ENCODE measurements around the gene TRIM38.
"Not testable (repeated sequence)": the region's sequence is repeated elsewhere in the genome, so short reads cannot be mapped to it uniquely, and the experiment has no call there.

The TRIM38 gene

DNA sequence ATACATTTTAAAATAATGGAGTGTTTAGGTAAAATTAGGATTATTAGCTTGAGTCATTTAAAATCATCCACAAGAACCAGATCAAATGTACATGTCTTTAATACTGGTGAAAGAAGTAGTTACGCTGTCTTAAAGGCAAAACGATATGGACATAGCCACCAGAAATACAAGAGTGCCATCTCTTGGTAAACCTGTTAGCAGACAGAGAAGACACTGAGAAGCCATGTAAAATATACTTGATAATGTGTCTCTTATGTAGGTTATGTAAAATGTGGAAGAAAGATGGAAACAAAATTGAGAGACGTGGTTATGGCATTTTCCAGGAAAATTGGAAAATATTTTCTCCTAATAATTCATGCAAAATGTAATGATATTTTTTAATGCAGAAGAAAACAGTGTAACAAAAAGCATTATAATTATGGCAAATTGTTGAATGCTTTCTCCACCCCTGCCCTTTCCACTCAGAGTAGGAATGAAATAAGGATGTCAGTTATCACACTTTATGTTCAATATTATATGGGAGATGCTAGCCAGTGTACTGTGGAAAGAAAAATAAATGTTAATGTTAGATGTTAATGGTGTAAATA, 19.9 kb upstream of the TRIM38 start:
- peak; percentile 23 for DNase-seq (ENCODE audit: low spot score)

DNA sequence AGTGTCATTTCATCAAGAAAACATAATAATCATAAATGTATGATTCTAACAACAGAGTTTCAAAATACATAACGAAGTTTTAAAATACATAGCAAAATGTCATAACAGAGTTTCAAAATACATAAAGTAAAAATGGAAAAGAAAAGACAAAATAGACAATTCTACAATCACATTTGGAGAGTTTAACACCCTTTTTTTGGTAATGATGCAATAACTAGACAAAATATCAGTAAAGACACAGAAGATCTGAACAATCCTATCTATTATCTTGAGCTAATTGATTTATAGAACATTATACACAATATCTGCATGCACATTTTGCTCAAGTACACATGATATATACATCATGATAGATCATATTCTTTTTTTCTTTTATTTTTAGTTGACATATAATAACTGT, 18.7 kb upstream of the TRIM38 start:
- no peak for DNase-seq (ENCODE audit: low spot score)

DNA sequence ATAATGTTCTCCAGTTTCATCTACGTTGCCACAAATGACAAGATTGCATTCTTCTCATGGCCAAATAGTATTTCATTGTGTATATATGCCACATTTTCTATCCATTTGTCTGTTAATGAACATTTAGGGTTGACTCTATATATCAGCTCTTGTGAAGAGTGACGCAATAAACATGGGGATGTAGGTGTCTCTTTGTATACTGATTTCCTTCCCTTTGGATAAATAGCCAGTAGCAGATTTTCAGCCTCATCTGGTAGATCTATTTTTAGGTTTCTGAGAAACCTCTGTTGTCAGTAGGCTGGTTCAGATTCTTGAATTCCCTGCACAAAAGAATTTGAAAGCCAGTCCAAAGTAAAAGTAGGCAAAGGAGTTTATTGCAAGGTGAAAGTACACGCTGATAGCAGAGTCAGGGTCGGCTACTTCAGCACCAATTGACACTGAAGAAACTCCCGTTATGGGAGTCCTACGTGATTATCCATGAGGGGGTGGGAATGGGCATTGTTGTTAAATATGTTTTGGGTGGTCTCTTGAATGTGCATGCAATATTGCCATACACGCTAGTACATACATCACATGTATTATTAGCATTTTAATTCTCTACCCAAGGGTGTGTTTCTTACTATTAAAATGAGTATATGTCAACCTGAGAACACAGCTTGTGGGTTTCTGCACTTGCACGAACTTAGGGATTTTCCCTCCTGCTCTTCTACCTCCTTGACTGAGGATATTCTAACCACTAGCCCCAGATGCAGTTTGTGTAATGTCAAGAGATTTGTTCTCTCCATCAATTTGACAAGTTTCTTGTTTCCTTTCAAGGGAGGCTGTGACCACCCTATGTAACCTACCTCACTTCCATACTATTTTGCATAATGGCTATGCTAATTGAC, 17.7 kb upstream of the TRIM38 start:
- DNase-seq (ENCODE audit: low spot score), result no peak

DNA sequence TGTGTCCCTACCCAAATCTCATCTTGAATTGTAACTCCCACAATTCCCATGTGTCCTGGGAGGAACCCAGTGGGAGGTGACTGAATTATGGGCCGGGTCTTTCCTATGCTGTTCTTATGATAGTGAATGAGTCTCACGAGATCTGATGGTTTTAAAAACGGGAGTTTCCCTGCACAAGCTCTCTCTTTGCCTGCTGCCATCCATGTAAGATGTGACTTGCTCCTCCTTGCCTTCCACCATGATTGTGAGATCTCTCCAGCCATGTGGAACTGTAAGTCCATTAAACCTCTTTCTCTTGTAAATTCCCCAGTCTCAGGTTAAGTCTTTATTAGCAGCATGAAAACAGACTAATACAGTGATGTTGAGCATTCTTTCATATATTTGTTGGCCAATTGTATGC, 16.9 kb upstream of the TRIM38 start:
- DNase-seq (ENCODE audit: low spot score), result not testable (repeated sequence)

DNA sequence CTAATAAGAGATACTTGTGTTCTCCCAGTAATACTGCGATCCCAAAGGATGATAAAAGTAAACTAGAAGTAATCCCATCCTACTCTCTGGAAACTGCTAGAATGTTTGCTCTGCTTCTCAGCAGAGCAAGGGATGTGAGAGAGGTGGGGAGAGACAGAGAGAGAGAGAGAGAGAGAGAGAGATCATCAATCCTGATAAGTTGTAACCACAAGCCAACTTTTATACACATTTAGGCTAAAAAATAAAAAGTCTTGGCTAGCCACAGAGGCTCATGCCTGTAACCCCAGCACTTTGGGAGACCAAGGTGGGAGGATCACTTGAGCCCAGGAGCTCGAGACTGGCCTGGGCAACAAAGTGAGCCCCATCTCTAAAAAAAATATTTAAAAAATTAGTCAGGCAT, 16.0 kb upstream of the TRIM38 start:
- DNase-seq (ENCODE audit: low spot score), result no peak

DNA sequence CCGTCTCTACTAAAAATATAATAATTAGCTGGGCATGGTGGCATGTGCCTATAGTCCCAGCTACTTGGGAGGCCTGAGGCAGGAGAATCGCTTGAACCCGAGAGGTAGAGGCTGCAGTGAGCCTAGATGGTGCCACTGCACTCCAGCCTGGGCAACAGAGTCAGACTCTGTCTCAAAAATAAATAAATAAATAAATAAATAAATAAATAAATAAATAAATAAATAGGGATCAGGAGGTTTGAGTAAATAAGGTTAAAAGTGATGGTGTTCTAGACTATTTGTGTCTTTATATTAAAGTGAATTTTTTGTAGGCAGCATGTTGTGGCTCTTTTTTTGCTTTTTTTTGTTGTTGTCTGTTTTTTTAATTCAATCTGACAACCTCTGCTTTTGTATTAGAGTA, 15.1 kb upstream of the TRIM38 start:
- not testable (repeated sequence) for DNase-seq (ENCODE audit: low spot score)

DNA sequence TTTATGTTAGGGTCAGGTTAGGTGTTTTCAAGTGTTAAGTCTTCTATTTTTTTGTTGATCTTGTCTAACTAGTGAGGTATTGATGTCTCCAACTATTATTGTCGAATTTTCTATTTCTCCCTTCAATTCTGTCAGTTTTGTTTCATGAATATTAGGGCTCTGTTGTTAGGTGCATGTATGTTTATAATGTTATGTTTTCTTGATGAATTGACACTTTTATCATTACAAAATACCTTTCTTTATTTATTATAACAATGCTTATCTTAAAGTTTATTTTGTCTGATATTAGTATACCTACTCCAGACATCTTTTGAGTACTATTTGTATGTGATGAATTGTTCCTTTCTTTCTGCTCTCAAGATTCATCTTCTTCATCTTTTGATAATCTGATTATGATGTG, 12.9 kb upstream of the TRIM38 start:
- no peak for DNase-seq (ENCODE audit: low spot score)

DNA sequence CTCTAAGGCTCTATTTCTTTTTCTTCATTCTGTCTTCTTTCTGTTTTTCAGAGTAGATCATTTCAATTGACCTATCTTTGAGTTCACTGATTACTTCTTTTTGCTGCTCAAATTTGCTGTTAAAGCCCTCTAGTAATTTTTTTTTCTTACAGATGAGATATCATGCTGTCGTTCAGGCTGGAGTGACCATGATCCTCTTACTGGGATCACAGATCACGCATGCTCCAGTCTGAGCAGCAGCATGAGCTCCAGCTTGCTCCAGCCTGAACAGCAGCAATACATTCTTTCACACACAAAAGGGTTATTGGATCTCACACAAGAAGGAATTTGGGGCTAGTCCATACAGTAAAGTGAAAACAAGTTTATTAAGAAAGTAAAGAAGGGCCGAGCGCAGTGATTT, 12.3 kb upstream of the TRIM38 start:
- DNase-seq (ENCODE audit: low spot score), result no peak

DNA sequence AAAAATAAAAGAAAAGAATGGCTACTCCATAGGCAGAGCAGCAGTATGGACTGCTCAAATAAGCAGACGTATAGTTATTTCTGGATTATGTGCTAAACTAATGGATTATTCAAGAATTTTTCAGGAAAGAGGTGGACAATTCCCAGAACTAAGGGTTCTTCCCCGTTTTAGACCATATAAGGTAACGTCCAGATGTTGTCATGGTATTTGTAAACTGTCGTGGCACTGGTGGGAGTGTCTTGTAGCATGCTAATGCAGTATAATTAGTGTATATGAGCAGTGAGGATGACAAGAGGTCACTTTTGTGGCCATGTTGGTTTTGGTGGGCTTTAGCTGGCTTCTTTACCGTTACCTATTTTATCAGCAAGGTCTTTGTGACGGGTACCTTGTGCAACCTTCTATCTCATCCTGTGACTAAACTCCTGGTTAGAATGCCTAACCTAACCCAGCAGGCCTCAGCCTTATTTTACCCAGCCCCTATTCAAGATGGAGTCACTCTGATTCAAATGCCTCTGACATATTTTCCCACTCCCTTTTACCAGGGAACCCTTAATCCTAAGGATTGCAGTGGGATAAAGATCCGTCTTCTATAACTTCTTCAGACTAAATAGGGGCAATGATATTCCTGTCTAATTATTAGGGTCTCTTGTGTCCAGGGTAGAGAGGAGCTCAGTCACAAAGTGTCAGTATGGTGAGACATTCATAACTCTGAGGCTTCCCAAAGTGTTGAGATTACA, 11.1 kb upstream of the TRIM38 start:
- no peak for DNase-seq (ENCODE audit: low spot score)

DNA sequence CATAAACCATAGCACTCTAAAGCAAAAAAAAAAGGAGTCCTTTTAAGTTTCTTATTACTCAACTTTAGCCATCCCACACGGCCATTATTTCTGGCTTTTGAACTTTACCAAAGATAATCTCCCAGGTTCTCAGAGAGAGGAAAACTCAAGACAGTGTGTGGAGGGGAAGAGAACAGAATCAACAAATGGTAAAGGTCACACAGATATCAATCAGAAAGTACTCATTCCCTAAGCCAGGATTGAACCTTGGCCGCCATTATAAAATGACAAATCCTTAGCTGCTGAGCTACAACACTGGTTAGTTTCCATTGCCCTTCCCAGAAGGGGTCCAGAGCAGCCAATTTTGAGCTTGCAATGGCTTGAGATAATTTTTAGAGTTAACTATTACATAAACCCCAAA, 10.1 kb upstream of the TRIM38 start:
- no peak for DNase-seq (ENCODE audit: low spot score)

DNA sequence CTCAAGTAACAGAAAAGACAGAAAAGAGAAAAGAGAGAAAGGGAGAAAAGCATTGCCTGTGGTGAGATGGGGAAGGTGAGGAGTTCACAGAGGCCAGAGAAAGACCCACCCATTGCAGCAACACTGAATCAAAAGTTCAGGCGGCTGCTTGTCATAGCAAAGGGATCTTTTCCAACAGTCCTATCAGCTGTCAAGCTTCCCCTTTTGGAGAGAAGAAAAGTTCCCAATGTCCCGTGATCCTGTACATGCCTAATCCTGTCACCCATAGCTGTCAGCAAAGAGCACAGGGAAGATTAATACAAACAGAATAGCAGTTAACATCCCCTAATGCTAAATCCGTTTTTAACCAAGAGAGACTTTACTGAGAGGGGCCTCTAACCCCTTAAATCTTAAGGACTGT, 8.9 kb upstream of the TRIM38 start:
- DNase-seq (ENCODE audit: low spot score), result no peak

DNA sequence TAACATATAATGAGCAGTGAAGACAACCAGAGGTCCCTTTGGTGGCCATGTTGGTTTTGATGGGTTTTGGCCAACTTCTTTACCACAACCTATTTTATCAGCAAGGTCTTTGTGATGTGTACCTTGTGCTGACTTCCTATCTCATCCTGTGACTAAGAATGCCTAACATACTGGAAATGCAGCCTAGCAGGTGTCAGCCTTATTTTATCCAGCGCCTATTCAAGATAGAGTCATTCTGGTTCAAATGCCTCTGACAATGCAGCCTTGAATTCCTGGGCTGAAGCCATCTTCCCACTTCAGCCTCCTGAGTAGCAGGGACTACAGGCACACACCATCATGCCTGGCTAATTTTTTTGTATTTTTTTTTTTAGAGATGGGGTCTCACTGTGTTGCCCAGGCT, 7.8 kb upstream of the TRIM38 start:
- no peak for DNase-seq (ENCODE audit: low spot score)

DNA sequence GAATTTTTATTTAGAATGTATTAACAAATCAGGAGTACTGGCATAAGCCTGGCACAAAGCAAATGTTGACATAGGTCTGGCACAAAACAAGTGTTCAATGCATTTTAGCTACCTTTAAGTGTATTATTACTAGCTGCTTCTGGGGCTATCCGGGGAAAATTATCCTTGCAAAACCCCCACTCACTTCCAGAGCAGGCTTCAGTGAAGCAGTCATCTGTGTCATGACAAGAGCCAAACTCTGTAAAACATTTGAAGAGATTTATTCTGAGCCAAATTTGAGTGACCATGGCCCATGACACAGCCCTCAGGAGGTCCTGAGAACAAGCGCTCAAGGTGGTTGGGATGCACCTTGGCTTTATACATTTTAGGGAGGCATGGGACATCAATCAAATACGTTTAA, 6.4 kb upstream of the TRIM38 start:
- DNase-seq (ENCODE audit: low spot score), result no peak

DNA sequence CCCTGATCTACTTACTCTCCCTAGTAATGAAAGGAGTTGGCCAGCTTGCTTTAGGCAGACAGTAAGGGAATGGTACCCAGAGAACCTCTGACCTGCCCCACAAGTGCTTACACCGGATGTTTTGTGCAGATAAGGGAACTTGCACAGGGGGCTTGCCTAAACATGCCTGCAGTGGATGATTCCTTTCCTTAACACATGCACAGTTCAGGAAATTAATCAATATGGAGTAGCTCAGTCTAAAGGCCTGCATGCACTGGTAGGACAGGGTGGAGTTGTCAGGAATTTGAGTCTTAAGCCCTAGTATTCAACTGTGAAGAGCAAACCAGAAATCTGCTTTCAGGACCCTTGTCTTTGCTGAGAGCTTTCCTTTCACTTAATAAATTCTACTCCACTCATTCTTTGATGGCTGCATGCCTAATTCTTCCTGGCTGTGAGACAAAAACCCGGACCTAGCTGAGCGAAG, 3.9 kb upstream of the TRIM38 start:
- no peak for DNase-seq (ENCODE audit: low spot score)

DNA sequence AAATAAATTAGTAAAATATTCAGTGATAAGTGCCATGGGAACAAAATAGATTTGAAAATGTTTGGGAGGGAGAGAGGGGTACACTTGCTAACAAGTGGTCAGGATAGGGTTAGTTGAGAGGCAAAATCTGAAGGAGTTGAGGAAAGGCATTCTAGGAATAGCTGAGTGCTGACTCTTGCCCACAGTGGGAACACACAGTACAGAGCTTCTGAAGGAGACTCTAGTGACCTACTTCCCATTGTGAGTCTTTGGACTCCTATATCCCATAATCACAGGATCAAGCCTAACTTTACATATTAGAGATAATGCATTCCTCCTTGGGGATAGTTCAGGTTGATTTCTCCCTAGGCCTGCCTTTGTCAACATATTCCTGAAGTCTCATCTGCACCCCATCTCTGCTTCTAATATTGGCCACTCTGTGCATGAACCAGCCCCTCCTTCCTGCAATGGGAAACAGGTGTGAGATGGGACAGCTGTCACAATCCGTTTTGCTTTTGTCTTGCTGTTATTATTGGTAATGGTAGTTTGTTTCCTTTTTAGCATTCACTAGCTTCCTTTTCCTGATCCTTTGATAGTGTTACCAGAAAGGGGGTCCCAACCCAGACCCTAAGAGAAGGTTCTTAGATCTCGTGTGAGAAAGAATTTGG, 2.6 kb upstream of the TRIM38 start:
- DNase-seq (ENCODE audit: low spot score), result no peak

DNA sequence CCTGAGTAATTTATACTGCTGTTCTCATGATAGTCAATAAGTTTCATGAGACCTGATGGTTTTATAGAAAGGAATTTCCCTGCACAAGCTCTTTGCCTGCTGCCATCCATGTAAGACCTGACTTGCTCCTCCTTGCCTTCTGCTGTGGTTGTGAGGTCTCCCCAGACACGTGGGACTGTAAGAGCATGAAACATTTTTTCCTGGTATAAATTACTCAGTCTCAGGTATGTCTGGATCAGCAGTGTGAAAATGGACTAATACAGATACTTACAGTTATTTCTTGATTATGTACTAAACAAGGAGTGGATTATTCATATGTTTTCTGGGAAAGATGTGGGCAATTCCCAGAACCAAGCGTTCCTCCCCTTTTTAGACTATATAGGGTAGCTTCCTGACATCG, 1.9 kb upstream of the TRIM38 start:
- DNase-seq (ENCODE audit: low spot score), result no peak

DNA sequence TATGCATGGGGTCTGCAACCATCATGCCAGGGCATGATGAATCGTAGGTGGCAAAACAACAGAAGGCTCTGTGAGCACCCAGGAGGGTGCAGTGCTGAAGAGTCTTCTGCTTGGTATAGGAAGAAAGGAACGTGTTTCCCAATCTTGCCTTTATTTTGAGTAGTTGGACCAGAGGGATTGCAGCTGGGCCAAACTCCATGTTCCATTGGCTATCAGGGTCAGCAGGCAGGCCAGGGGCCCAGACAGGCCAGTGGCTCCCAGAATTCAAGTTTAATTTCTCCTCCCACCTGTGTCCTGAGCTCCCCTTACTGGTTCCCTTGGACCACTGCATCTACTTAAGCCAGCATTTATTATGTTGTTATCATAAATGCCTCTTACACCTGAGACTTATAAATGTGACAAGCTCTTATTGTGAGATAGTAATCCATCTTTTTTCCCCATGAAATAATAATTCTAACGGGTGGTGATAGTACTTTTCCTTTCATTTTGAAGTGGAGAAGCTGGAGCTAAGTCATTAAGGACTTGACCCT, 918 bp upstream of the TRIM38 start:
- DNase-seq (ENCODE audit: low spot score), result no peak

DNA sequence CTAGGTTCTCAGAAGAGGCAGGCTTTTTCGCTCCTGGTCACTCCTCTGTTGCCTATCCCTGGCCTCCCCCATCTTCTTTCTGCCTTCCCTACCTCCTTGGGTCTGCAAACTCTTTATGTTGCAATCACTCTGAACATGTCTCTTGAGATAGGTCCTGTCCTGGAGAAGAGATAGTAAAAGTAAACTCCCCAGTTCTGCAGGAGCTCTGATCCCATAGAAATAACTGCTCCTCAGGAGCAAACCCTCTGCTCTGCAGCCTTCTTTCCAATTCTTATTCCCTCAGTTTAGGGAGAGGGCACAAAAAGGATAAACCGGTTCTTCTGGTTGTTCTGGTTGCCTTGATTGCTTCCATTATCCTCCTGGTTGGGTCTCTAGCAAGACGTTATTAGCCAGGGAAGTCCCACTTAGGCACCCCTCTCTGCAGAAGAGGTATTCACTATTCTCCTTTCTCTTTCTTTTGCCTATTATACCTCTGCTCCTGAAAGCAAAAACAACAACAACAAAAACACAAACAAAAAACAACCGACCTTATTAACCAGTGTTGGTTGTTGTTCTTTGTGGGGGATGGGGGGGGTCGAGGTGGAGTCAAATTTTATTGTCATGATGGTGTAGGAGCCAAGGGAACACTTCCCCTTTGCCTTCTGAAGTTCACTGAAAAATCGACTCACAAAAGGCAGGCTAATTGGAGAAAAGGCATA, 973 bp downstream of the TRIM38 start:
- no peak for DNase-seq (ENCODE audit: low spot score)

DNA sequence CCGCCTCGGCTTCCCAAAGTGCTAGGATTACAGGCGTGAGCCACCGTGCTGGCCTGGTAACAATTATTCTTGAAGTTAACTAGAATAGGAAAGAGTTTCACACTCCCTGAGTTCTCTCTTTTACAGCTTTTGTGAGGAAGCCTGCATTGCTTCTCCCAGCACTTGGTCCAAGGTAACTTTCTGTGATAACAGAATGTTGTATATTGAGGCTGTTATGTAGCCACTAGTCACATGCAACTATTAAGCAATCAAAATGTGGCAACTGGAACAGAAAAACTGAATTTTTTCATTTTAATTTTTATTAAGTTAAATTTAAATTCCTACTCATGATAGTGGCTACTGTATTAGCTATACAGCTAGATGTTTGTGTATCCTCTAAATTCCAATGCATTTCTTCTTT, 2.5 kb downstream of the TRIM38 start:
- no peak for DNase-seq (ENCODE audit: low spot score)

DNA sequence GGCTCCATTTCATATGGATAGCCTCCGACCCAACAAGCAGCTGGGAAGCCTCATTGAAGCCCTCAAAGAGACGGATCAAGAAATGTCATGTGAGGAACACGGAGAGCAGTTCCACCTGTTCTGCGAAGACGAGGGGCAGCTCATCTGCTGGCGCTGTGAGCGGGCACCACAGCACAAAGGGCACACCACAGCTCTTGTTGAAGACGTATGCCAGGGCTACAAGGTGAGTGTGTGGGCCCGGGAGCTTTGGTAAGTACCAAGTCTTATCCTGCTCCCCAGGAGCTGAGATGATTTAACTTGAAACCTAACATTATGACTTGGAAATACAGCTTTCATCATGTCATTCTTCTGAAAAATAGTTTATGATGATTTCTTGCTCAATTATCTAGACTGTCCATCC, 4.1 kb downstream of the TRIM38 start:
- no peak for DNase-seq (ENCODE audit: low spot score)

DNA sequence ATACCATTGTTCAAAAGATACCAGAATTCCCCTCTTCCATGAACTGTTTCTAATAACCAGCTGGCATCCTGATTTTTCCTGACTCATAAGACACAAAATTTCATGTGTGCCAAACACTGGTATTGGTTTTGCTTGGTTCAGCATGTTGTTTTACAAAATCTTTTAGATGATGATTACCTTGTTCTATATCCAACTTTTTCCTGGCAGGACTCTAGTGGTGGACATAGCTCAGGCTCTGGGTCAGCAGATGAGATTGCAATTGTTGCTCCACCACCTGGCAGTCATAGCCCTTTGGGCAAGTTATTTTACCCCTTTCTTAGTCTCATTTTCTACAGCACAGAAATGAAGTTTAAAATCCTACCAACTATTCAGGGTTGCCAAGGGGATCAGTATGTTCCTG, 6.2 kb downstream of the TRIM38 start:
- no peak for DNase-seq (ENCODE audit: low spot score)
